Measurements from ENCODE around the gene DNAJA1.

GRCh38 chr9:33051144-33051543 lies 26.1 kb downstream of the DNAJA1 start:
- TF ChIP-seq CTCF (conservative IDR thresholded peaks at IDR 0.05; ENCODE audit: low read length): no peak
- TF ChIP-seq EZH2phosphoT487 (IDR thresholded peaks at IDR 0.05; ENCODE audit: borderline replicate concordance): no peak

All from Loucy (cell line).